WTC11 (cell line): ENCODE results near the gene SND1. TPM values are rescaled to one million over a fixed set of nuclear protein-coding genes. Genes with fewer than 3 reads are reported as not detected.
A peak's percentile ranks its signal among the peaks of the same experiment; 100 is the strongest.

ENCODE experiments used
- ATAC-seq: fragments of 200-7000 bp; cut with Tn5 transposase; 2 replicates; pipeline ENCODE4 v1.10.0; 2021; ENCODE audit warnings: mild to moderate bottlenecking, moderate library complexity
- CTCF ChIA-PET: fragments of 300-600 bp; sonication (Branson Sonifier 250); formaldehyde crosslinking; loops from one replicate; lab custom pipeline; 2021; ENCODE audit warnings: antibody characterized with exemption; lab: Charles Lee
- POLR2A ChIA-PET: fragments of 350-600 bp; sonication (Branson Sonifier 250); formaldehyde crosslinking; loops from one replicate; lab custom pipeline; 2021; ENCODE audit warnings: antibody characterized with exemption; lab: Charles Lee
- DNase-seq: peaks from one replicate; pipeline ENCODE4 v3.0.0; 2021; ENCODE audit warnings: low spot score
- H3K27ac Mint-ChIP-seq: 2 replicates; pipeline ENCODE4 v1.8.0; 2021; ENCODE audit warnings: mixed read lengths
- H3K27me3 Mint-ChIP-seq: 2 replicates; pipeline ENCODE4 v1.8.0; 2021; ENCODE audit warnings: low read depth, mild to moderate bottlenecking, moderate library complexity, mixed read lengths
- H3K36me3 Mint-ChIP-seq: 2 replicates; pipeline ENCODE4 v1.8.0; 2021; ENCODE audit warnings: mixed read lengths
- H3K4me1 Mint-ChIP-seq: 2 replicates; pipeline ENCODE4 v1.8.0; 2022; ENCODE audit warnings: mixed read lengths
- H3K4me3 Mint-ChIP-seq: 2 replicates; pipeline ENCODE4 v1.8.0; 2021; ENCODE audit warnings: mild to moderate bottlenecking, moderate library complexity, mixed read lengths
- H3K9me3 Mint-ChIP-seq: 2 replicates; pipeline ENCODE4 v1.8.0; 2021; ENCODE audit warnings: mixed read lengths
- ESRRA ChIP-seq: sonication (generic); formaldehyde crosslinking; IDR thresholded peaks from 2 replicates; pipeline ENCODE4 v1.8.1; 2022; ENCODE audit warnings: mild to moderate bottlenecking, missing genetic modification reagents, borderline replicate concordance
- ETV6 ChIP-seq: sonication (generic); formaldehyde crosslinking; IDR thresholded peaks from 2 replicates; pipeline ENCODE4 v1.8.1; 2022; ENCODE audit warnings: mild to moderate bottlenecking, missing genetic modification reagents
- FOXK1 ChIP-seq: sonication (generic); formaldehyde crosslinking; IDR thresholded peaks from 2 replicates; pipeline ENCODE4 v1.8.0; 2022; ENCODE audit warnings: mild to moderate bottlenecking, moderate library complexity, missing genetic modification reagents
- KAT7 ChIP-seq: sonication (generic); formaldehyde crosslinking; IDR thresholded peaks from 2 replicates; pipeline ENCODE4 v1.8.1; 2023; ENCODE audit warnings: missing genetic modification reagents, mild to moderate bottlenecking, borderline replicate concordance
- NR1H2 ChIP-seq: sonication (generic); formaldehyde crosslinking; IDR thresholded peaks from 2 replicates; pipeline ENCODE4 v1.9.0; 2021; ENCODE audit warnings: mild to moderate bottlenecking, moderate library complexity, missing genetic modification reagents
- OVOL2 ChIP-seq: fragments of 250-450 bp; sonication (Bioruptor Pico); IDR thresholded peaks from 2 replicates; pipeline ENCODE4 v1.9.0; 2021; ENCODE audit warnings: mild to moderate bottlenecking, borderline replicate concordance
- TEAD4 ChIP-seq: sonication (generic); formaldehyde crosslinking; IDR thresholded peaks from 2 replicates; pipeline ENCODE4 v1.8.0; 2022; ENCODE audit warnings: mild to moderate bottlenecking, missing genetic modification reagents
- ZNF121 ChIP-seq: sonication (generic); formaldehyde crosslinking; IDR thresholded peaks from 2 replicates; pipeline ENCODE4 v1.8.0; 2023; ENCODE audit warnings: missing genetic modification reagents
- ZNF138 ChIP-seq: sonication (generic); formaldehyde crosslinking; conservative IDR thresholded peaks from 2 replicates; pipeline ENCODE4 v1.8.1; 2022; ENCODE audit warnings: mild to moderate bottlenecking, moderate library complexity, missing genetic modification reagents
- total RNA-seq: library from RNA; stranded (reverse); gene quantifications from 3 replicates; pipeline ENCODE4 v1.2.3, GENCODE V29; 2021
- TF ChIP-seq, protein P1 (sequence below): sonication (generic); formaldehyde crosslinking; conservative IDR thresholded peaks from 2 replicates; pipeline ENCODE4 v1.8.1; 2023; ENCODE audit warnings: mild to moderate bottlenecking, low read depth, missing genetic modification reagents, moderate library complexity
- TF ChIP-seq, protein P2 (sequence below): sonication (generic); formaldehyde crosslinking; conservative IDR thresholded peaks from 2 replicates; pipeline ENCODE4 v1.8.1; 2022; ENCODE audit warnings: mild to moderate bottlenecking, missing genetic modification reagents
- TF ChIP-seq, protein P3 (sequence below): fragments of 250-450 bp; sonication (Bioruptor Pico); IDR thresholded peaks from 2 replicates; pipeline ENCODE4 v1.9.0; 2021; ENCODE audit warnings: mild to moderate bottlenecking, borderline replicate concordance
- TF ChIP-seq, protein P4 (sequence below): fragments of 250-450 bp; sonication (Bioruptor Pico); IDR thresholded peaks from 2 replicates; pipeline ENCODE4 v1.8.0; 2021; ENCODE audit warnings: mild to moderate bottlenecking

Gene SND1
- total RNA-seq, 1 experiment from 2014 or later: 261 TPM

DNA sequence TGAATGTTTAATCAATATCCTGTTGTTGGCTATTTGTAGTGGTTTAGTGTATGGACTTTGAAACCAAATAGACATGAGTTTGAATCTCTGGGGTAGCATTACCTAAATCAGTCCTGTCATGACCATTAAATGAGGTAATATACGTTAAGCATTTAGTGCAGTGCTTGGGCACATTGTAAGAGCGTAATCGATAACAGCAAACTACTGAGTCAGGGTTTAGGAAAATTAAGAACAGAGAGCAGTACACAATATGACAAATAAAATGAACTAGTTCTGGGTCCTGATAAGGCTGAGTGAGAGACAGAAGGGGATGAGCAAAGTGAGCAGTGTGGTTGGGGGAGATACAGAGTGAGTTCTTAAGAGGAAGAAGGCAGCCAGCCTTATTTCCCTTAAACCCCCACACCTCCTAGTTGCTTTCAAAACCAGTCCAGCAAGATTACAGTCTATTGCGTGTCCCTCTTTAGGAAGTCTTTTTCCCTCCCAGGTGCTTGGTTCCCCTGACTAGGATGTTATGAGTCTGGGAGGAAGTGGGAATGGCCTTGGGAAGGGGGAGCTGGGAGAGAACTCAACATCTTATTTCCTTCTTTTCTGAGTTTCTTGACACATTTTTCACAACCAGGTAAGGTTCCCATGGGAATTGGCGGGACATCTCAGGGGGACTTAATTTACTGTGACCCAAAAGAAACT, 171.0 kb downstream of the SND1 start:
- no peaks in the 10 kb centered on the region for H3K9me3 Mint-ChIP-seq
- peaks cover 50% of the 10 kb centered on the region for H3K4me1 Mint-ChIP-seq
- POLR2A ChIA-PET: no interaction called here
- H3K4me3 Mint-ChIP-seq: no peak overlapping the region
- TF ChIP-seq ETV6 (CRISPR knock-in tag): 0 out of 2 replicates have a peak, but pooled peaks have one; percentile 19
- TF ChIP-seq, protein P1, sequence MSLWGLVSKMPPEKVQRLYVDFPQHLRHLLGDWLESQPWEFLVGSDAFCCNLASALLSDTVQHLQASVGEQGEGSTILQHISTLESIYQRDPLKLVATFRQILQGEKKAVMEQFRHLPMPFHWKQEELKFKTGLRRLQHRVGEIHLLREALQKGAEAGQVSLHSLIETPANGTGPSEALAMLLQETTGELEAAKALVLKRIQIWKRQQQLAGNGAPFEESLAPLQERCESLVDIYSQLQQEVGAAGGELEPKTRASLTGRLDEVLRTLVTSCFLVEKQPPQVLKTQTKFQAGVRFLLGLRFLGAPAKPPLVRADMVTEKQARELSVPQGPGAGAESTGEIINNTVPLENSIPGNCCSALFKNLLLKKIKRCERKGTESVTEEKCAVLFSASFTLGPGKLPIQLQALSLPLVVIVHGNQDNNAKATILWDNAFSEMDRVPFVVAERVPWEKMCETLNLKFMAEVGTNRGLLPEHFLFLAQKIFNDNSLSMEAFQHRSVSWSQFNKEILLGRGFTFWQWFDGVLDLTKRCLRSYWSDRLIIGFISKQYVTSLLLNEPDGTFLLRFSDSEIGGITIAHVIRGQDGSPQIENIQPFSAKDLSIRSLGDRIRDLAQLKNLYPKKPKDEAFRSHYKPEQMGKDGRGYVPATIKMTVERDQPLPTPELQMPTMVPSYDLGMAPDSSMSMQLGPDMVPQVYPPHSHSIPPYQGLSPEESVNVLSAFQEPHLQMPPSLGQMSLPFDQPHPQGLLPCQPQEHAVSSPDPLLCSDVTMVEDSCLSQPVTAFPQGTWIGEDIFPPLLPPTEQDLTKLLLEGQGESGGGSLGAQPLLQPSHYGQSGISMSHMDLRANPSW (CRISPR knock-in tag): no peak
- H3K27me3 Mint-ChIP-seq: no peaks in the 10 kb centered on the region
- H3K27ac Mint-ChIP-seq: peak overlapping the region; percentile 33; the same call in 1 of the 2 replicates
- ATAC-seq (peak; percentile 82), DNase-seq (no peak)
- no peaks in the 10 kb centered on the region for H3K36me3 Mint-ChIP-seq
- CTCF ChIA-PET: no interaction called here

DNA sequence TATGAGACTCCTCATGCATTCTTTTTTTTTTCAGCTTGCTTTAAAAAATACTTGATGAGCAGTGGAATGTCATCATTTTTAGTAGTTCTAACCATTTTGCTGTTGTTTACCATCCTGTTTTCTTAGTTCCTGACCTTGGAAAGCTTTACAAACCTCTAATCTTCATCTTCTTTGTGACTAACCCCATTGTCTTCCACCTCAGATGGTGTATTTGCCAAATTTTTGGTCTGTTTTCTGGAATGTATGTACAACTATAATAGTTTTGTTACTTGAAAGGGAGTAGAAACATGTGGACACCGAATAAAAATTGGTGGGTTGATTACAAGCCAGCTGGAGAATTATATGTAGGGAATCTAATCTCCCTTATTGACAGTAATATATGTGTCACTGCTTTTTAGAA, 172.7 kb downstream of the SND1 start:
- Mint-ChIP-seq H3K27me3 (no peaks in the 10 kb centered on the region), H3K9me3 (no peaks in the 10 kb centered on the region), H3K4me3 (no peak overlapping the region), H3K27ac (no peak overlapping the region), H3K4me1 (peaks cover 52% of the 10 kb centered on the region), H3K36me3 (no peaks in the 10 kb centered on the region)
- ATAC-seq: no peak
- TF ChIP-seq, protein P2, sequence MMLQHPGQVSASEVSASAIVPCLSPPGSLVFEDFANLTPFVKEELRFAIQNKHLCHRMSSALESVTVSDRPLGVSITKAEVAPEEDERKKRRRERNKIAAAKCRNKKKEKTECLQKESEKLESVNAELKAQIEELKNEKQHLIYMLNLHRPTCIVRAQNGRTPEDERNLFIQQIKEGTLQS (CRISPR knock-in tag): no peak
- no peak for TF ChIP-seq ZNF121 (CRISPR knock-in tag)
- no peak for TF ChIP-seq FOXK1 (CRISPR knock-in tag)
- TF ChIP-seq, protein P3, sequence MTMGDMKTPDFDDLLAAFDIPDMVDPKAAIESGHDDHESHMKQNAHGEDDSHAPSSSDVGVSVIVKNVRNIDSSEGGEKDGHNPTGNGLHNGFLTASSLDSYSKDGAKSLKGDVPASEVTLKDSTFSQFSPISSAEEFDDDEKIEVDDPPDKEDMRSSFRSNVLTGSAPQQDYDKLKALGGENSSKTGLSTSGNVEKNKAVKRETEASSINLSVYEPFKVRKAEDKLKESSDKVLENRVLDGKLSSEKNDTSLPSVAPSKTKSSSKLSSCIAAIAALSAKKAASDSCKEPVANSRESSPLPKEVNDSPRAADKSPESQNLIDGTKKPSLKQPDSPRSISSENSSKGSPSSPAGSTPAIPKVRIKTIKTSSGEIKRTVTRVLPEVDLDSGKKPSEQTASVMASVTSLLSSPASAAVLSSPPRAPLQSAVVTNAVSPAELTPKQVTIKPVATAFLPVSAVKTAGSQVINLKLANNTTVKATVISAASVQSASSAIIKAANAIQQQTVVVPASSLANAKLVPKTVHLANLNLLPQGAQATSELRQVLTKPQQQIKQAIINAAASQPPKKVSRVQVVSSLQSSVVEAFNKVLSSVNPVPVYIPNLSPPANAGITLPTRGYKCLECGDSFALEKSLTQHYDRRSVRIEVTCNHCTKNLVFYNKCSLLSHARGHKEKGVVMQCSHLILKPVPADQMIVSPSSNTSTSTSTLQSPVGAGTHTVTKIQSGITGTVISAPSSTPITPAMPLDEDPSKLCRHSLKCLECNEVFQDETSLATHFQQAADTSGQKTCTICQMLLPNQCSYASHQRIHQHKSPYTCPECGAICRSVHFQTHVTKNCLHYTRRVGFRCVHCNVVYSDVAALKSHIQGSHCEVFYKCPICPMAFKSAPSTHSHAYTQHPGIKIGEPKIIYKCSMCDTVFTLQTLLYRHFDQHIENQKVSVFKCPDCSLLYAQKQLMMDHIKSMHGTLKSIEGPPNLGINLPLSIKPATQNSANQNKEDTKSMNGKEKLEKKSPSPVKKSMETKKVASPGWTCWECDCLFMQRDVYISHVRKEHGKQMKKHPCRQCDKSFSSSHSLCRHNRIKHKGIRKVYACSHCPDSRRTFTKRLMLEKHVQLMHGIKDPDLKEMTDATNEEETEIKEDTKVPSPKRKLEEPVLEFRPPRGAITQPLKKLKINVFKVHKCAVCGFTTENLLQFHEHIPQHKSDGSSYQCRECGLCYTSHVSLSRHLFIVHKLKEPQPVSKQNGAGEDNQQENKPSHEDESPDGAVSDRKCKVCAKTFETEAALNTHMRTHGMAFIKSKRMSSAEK (CRISPR knock-in tag): no peak
- TF ChIP-seq NR1H2 (CRISPR knock-in tag): no peak
- TF ChIP-seq ZNF138: no peak
- TF ChIP-seq ESRRA (CRISPR knock-in tag): no peak
- no peak for DNase-seq
- CTCF ChIA-PET: interaction anchor here (0.8 kb wide), 1 partner anchor 117 kb away, joined by 4 read pairs; no protein-coding TSS in a partner anchor
- POLR2A ChIA-PET: no interaction called here

DNA sequence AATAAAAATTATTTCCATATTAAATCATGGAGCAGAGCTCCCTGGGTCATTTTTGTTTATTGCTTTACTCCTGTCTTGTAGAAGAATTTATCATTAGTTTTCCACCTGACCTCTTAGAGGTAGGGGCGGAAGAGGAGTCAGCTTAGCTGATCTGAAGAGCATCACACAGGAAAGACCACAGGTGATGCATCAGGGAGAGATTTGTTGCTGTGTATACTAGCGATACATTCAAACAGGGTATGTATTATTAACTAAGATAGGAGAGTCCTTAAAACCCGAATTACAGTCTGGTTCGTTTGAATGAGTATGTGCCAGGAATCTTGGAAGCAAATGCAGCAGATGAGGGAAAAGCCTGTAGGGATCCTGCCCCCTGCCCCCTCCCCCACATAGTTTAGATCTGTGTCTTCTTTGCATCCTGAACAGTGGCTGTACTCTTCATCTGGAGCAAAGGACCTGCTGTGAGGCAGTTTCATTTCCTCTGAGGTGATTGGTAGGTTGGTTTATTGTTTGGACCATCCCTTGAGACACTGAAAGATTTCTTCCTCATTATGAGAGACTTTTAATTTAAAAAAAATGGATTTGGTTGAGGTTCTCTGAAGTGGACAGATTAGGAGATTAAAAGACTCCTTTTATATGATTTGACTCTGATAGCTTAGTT, 177.0 kb downstream of the SND1 start:
- POLR2A ChIA-PET: no interaction called here
- TF ChIP-seq, protein P2 (CRISPR knock-in tag): no peak
- TF ChIP-seq, protein P4, sequence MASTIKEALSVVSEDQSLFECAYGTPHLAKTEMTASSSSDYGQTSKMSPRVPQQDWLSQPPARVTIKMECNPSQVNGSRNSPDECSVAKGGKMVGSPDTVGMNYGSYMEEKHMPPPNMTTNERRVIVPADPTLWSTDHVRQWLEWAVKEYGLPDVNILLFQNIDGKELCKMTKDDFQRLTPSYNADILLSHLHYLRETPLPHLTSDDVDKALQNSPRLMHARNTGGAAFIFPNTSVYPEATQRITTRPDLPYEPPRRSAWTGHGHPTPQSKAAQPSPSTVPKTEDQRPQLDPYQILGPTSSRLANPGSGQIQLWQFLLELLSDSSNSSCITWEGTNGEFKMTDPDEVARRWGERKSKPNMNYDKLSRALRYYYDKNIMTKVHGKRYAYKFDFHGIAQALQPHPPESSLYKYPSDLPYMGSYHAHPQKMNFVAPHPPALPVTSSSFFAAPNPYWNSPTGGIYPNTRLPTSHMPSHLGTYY (CRISPR knock-in tag): no peak
- TF ChIP-seq ESRRA (CRISPR knock-in tag): no peak
- TF ChIP-seq OVOL2 (CRISPR knock-in tag): no peak
- no peak for TF ChIP-seq TEAD4 (CRISPR knock-in tag)
- TF ChIP-seq KAT7 (CRISPR knock-in tag): no peak
- no peak for TF ChIP-seq ZNF121 (CRISPR knock-in tag)
- H3K36me3 Mint-ChIP-seq: no peaks in the 10 kb centered on the region
- DNase-seq (no peak), ATAC-seq (0 out of 2 replicates have a peak, but pooled peaks have one; percentile 16)
- H3K27ac Mint-ChIP-seq: no peak overlapping the region
- H3K4me1 Mint-ChIP-seq: peaks cover 19% of the 10 kb centered on the region
- H3K4me3 Mint-ChIP-seq: no peak overlapping the region
- H3K9me3 Mint-ChIP-seq: no peaks in the 10 kb centered on the region
- CTCF ChIA-PET: interaction anchor here (1.3 kb wide), 1 partner anchor 37 kb away, joined by 3 read pairs; no protein-coding TSS in a partner anchor
- H3K27me3 Mint-ChIP-seq: no peaks in the 10 kb centered on the region
